HG02885 (cell line): Measurements from ENCODE around the gene CSAG1.
"Not testable (repeated sequence)": the region's sequence is repeated elsewhere in the genome, so short reads cannot be mapped to it uniquely, and the experiment has no call there.

Experiments used
- ATAC-seq: cut with Tn5 transposase; IDR thresholded peaks from one replicate; pipeline ENCODE4 v1.9.1; 2021; ENCODE audit warnings: mild to moderate bottlenecking; ENCODE audit not compliant: unreplicated experiment, poor library complexity

Gene CSAG1

DNA sequence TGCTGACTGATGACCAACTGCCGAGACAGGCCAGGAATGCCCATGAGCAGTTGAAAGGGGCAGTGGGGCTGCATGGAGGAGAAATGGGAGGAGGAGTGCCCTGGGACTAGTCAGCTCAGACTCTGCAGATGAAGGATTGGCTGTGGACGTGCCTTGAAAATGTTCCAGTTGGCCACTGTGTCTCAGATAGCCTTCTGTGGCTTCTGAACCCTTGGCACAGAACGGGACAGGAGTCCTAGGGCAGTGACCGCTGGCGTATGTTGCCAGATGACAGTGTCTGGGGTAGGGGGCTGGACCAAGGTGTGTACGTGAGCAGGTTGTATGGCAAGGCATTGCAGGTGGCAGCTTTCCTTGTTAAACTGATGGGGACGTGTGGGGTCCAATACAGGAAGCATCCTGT is 27.0 kb downstream of the CSAG1 start:
- not testable (repeated sequence) for ATAC-seq

DNA sequence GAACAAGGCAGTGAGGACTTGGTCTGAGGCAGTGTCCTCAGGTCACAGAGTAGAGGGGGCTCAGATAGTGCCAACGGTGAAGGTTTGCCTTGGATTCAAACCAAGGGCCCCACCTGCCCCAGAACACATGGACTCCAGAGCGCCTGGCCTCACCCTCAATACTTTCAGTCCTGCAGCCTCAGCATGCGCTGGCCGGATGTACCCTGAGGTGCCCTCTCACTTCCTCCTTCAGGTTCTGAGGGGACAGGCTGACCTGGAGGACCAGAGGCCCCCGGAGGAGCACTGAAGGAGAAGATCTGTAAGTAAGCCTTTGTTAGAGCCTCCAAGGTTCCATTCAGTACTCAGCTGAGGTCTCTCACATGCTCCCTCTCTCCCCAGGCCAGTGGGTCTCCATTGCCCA is 33.1 kb downstream of the CSAG1 start:
- not testable (repeated sequence) for ATAC-seq

GRCh38 chrX:152697952-152698931 is 35.3 kb downstream of the CSAG1 start, which contains the start of gene MAGEA3:
MAGEA3 (plus strand) TSS chrX:152698794; CDS start chrX:152700833, 2,039 bp downstream.
- not testable (repeated sequence) for ATAC-seq

GRCh38 chrX:152681012-152681411 is 52.5 kb downstream of the CSAG1 start:
- ATAC-seq, result peak; percentile 97
